ENCODE measurements around the gene ANKS1B. TPM values are rescaled to one million over a fixed set of nuclear protein-coding genes. Genes with fewer than 3 reads are reported as not detected.

ANKS1B gene
- polyA plus RNA-seq, 1 experiment, result 0.27 TPM

DNA sequence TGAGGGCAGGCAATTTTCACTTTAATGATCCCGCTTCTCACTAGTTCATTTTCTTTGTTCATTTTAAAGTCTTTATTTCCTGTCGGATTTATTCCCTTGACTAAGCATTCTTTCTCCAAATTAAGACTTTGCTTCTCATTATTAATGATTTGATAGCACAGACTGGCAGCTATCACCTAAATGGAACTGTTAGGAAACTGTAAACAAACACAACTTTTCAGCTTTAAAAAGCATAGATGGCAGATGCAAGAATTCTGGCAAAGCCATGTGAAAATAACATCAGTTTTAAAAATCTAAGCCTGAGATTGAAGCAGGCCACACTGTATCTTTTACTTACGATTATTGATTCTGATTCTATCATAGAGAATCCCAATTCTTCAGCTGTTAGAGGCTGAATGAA lies 225.7 kb downstream of the ANKS1B start:
- ChIA-PET POLR2A (no interaction called here), CTCF (no interaction called here)
- Histone ChIP-seq H3K4me3 (ENCODE audit: low read depth, low read length) (no peak overlapping the region), H3K27me3 (ENCODE audit: control insufficient read depth, insufficient read depth, low read length) (no peaks in the 10 kb centered on the region), H3K36me3 (ENCODE audit: control insufficient read depth, insufficient read depth, low read length) (no peaks in the 10 kb centered on the region)
- DNase-seq (ENCODE audit: low read depth), result no peak
- TF ChIP-seq CTCF (IDR thresholded peaks at IDR 0.05; ENCODE audit: insufficient read depth, low read depth, low read length), result no peak

DNA sequence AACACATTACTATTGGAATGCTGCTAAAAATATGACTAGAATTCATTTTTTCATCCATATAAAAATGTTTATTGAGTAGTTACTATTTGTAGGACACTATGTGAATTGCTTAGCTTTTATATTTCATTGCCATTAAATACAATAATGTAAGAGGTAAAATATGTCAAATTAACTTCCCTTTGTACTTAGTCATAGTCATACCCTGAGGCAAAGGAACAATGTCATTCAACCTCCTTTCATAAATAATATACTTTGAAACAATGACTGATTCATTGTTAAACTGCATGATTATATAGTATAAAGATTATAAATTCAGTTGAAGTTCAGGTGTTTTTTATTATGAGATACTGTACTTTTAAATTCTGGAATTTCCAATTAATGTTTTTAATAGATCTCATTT lies 232.0 kb downstream of the ANKS1B start:
- Histone ChIP-seq H3K4me3 (ENCODE audit: low read depth, low read length) (no peak overlapping the region), H3K27me3 (ENCODE audit: control insufficient read depth, insufficient read depth, low read length) (no peaks in the 10 kb centered on the region), H3K36me3 (ENCODE audit: control insufficient read depth, insufficient read depth, low read length) (no peaks in the 10 kb centered on the region)
- ChIA-PET CTCF (no interaction called here), POLR2A (no interaction called here)
- DNase-seq (ENCODE audit: low read depth), result no peak
- TF ChIP-seq CTCF (IDR thresholded peaks at IDR 0.05; ENCODE audit: insufficient read depth, low read depth, low read length), result no peak

DNA sequence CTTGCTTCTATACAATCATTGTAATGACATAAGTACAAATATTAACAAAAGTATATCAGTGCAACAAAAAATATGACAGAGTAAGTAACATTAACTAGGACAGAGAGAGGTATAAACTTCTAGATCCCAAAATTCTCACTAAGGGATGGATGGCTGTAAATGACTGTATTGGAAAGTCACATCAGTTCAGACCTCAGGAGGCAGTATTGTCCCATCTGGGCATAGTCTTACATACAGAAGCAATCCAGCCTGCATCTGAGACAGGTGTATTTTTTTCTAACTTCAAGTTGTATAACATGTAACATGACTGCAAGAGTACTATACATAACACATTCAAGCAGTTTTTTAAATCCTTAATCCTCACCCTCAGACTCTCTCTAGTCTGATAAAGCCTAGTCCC lies 238.2 kb downstream of the ANKS1B start:
- TF ChIP-seq CTCF (IDR thresholded peaks at IDR 0.05; ENCODE audit: insufficient read depth, low read depth, low read length), result no peak
- ChIA-PET CTCF (no interaction called here), POLR2A (no interaction called here)
- Histone ChIP-seq H3K36me3 (ENCODE audit: control insufficient read depth, insufficient read depth, low read length) (no peaks in the 10 kb centered on the region), H3K27me3 (ENCODE audit: control insufficient read depth, insufficient read depth, low read length) (no peaks in the 10 kb centered on the region), H3K4me3 (ENCODE audit: low read depth, low read length) (no peak overlapping the region)
- DNase-seq (ENCODE audit: low read depth), result no peak

- DNase-seq (ENCODE audit: low read depth), result no peak
- Histone ChIP-seq H3K4me3 (ENCODE audit: low read depth, low read length) (no peak overlapping the region), H3K36me3 (ENCODE audit: control insufficient read depth, insufficient read depth, low read length) (no peaks in the 10 kb centered on the region), H3K27me3 (ENCODE audit: control insufficient read depth, insufficient read depth, low read length) (no peaks in the 10 kb centered on the region)
- ChIA-PET CTCF (no interaction called here), POLR2A (no interaction called here)
- no peak for TF ChIP-seq CTCF (IDR thresholded peaks at IDR 0.05; ENCODE audit: insufficient read depth, low read depth, low read length)
Measured at GRCh38 chr12:99745895-99746294, 238.8 kb downstream of the ANKS1B start.

DNA sequence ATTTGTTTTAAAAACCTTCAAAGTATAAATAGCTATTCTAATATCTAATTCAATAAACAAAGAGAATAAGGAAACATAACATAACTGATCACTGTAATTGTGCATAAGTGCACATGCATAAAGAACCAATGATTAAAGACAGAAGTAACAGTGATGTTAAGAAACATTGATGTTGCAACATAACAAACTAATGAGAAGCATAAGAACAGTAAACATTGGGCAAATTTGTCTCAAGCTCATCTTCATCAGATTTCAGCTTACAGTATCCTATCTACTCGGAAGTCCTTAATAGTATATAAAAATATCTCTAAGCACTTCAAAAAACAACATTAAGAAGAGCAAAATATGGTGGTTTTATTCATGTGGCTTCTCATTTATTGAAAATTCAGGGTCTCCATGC lies 239.6 kb downstream of the ANKS1B start:
- CTCF ChIA-PET, result no interaction called here
- Histone ChIP-seq H3K27me3 (ENCODE audit: control insufficient read depth, insufficient read depth, low read length) (no peaks in the 10 kb centered on the region), H3K36me3 (ENCODE audit: control insufficient read depth, insufficient read depth, low read length) (no peaks in the 10 kb centered on the region), H3K4me3 (ENCODE audit: low read depth, low read length) (no peak overlapping the region)
- no peak for TF ChIP-seq CTCF (IDR thresholded peaks at IDR 0.05; ENCODE audit: insufficient read depth, low read depth, low read length)
- POLR2A ChIA-PET, result no interaction called here
- DNase-seq (ENCODE audit: low read depth), result no peak
